Liver (tissue), 9 donors: ENCODE results near the gene MSI2. TPM values are rescaled to one million over a fixed set of nuclear protein-coding genes. Genes with fewer than 3 reads are reported as not detected.

Source experiments
- DNase-seq: peaks from one replicate; pipeline ENCODE4 v3.0.0-alpha.2; 2017; ENCODE audit warnings: low spot score
- H3K27ac ChIP-seq, 2 donors: one replicate each; pipeline ENCODE4 v1.7.0; 2013; ENCODE audit warnings: inconsistent platforms in 2 of 2, low read length in 2 of 2, control low read depth in 1 of 2, low read depth in 1 of 2, mild to moderate bottlenecking in 1 of 2
- H3K27me3 ChIP-seq, 4 donors: one replicate each; pipeline versions ENCODE4 v1.6.1 to v1.7.0; 2013; ENCODE audit warnings: low read length in 3 of 4, inconsistent platforms in 1 of 4, mild to moderate bottlenecking in 1 of 4, moderate library complexity in 1 of 4; ENCODE audit not compliant: control insufficient read depth in 4 of 4, insufficient read depth in 4 of 4
- H3K36me3 ChIP-seq, 4 donors: one replicate each; pipeline versions ENCODE4 v1.6.1 to v1.7.0; 2013; ENCODE audit warnings: low read length in 3 of 4, mild to moderate bottlenecking in 3 of 4, low read depth in 1 of 4, moderate library complexity in 1 of 4; ENCODE audit not compliant: control insufficient read depth in 4 of 4, insufficient read depth in 3 of 4
- H3K4me1 ChIP-seq, 4 donors: one replicate each; pipeline versions ENCODE4 v1.6.1 to v1.7.0; 2013; ENCODE audit warnings: low read length in 3 of 4, mild to moderate bottlenecking in 3 of 4, moderate library complexity in 1 of 4; ENCODE audit not compliant: control insufficient read depth in 4 of 4, insufficient read depth in 4 of 4
- H3K4me3 ChIP-seq, 3 donors: one replicate each; pipeline versions ENCODE4 v1.6.1 to v1.7.0; 2013; ENCODE audit warnings: low read length in 3 of 3, control low read depth in 1 of 3, low read depth in 1 of 3, mild to moderate bottlenecking in 1 of 3
- H3K9ac ChIP-seq, 2 donors: one replicate each; pipeline ENCODE4 v1.7.0; 2013; ENCODE audit warnings: low read length in 2 of 2, mild to moderate bottlenecking in 2 of 2, moderate library complexity in 2 of 2, control low read depth in 1 of 2, low read depth in 1 of 2
- H3K9me3 ChIP-seq, 4 donors: one replicate each; pipeline versions ENCODE4 v1.6.1 to v1.7.0; 2013; ENCODE audit warnings: low read length in 3 of 4; ENCODE audit not compliant: control insufficient read depth in 4 of 4
- EGR1 ChIP-seq, 2 donors: IDR thresholded peaks; 2 replicates each; pipeline ENCODE4 v1.6.1; 2016 to 2018; ENCODE audit warnings: antibody characterized with exemption in 2 of 2, low read depth in 2 of 2
- FOXA1 ChIP-seq: IDR thresholded peaks from 2 replicates; pipeline ENCODE4 v1.6.1; 2016; ENCODE audit warnings: antibody characterized with exemption
- FOXA2 ChIP-seq: IDR thresholded peaks from 2 replicates; pipeline ENCODE4 v1.6.1; 2016; ENCODE audit warnings: antibody characterized with exemption
- GABPA ChIP-seq, 2 donors: IDR thresholded peaks in 1 of 2; conservative IDR thresholded peaks in 1 of 2; 2 replicates each; pipeline ENCODE4 v1.6.1; 2016; ENCODE audit warnings: antibody characterized with exemption in 2 of 2, mild to moderate bottlenecking in 1 of 2, moderate library complexity in 1 of 2
- HNF4A ChIP-seq, 2 donors: conservative IDR thresholded peaks; 2 replicates each; pipeline ENCODE4 v1.6.1; 2016; ENCODE audit warnings: antibody characterized with exemption in 2 of 2, mild to moderate bottlenecking in 2 of 2
- HNF4G ChIP-seq: IDR thresholded peaks from 2 replicates; pipeline ENCODE4 v1.6.1; 2016; ENCODE audit warnings: antibody characterized with exemption
- JUND ChIP-seq, 2 donors: IDR thresholded peaks; 2 replicates each; pipeline ENCODE4 v1.6.1; 2016; ENCODE audit warnings: antibody characterized with exemption in 2 of 2
- NR2F2 ChIP-seq: IDR thresholded peaks from 2 replicates; pipeline ENCODE4 v1.6.1; 2016; ENCODE audit warnings: antibody characterized with exemption
- RAD21 ChIP-seq, 2 donors: IDR thresholded peaks; 2 replicates each; pipeline ENCODE4 v1.6.1; 2016; ENCODE audit warnings: antibody characterized with exemption in 2 of 2, mild to moderate bottlenecking in 2 of 2
- RXRA ChIP-seq, 2 donors: IDR thresholded peaks; 2 replicates each; pipeline ENCODE4 v1.6.1; 2017 to 2018; ENCODE audit warnings: antibody characterized with exemption in 2 of 2, mild to moderate bottlenecking in 1 of 2
- SP1 ChIP-seq: IDR thresholded peaks from 2 replicates; pipeline ENCODE4 v1.6.1; 2018; ENCODE audit warnings: antibody characterized with exemption, mild to moderate bottlenecking
- TAF1 ChIP-seq: conservative IDR thresholded peaks from 2 replicates; pipeline ENCODE4 v1.6.1; 2016; ENCODE audit warnings: antibody characterized with exemption, mild to moderate bottlenecking
- YY1 ChIP-seq: IDR thresholded peaks from 2 replicates; pipeline ENCODE4 v1.6.1; 2016; ENCODE audit warnings: antibody characterized with exemption, mild to moderate bottlenecking
- WGBS: extraction: QIAGEN DNeasy Blood & Tissue Kit; methylation state at CpG from one replicate; pipeline ENCODE4 v1.1.7; 2013; 5-methylcytosine and 5-hydroxymethylcytosine counted together
- polyA plus RNA-seq, 2 donors: library from polyadenylated mRNA; stranded (reverse) in 1 of 2; unstranded in 1 of 2; fragments of 200-250 nt in 1 of 2; fragments of >200 nt in 1 of 2; fragmentation: Nextera tagmentation in 1 of 2; extraction: Ambion mirVana in 1 of 2; gene quantifications; one replicate each; pipeline versions ENCODE4 v1.2.1 to v1.2.3, GENCODE V29; 2013 to 2015
- total RNA-seq, 2 donors: library from RNA; depleted of rRNA; stranded (reverse); fragments of >200 nt; gene quantifications; one replicate each; pipeline ENCODE4 v1.2.3, GENCODE V29; 2014
- TF ChIP-seq, protein P1 (sequence below): IDR thresholded peaks from 2 replicates; pipeline ENCODE4 v1.6.1; 2016; ENCODE audit warnings: antibody characterized with exemption
- TF ChIP-seq, protein P2 (sequence below): IDR thresholded peaks from 2 replicates; pipeline ENCODE4 v1.6.1; 2016; ENCODE audit warnings: antibody characterized with exemption, mild to moderate bottlenecking
- TF ChIP-seq, protein P3 (sequence below): IDR thresholded peaks from 2 replicates; pipeline ENCODE4 v1.6.1; 2016; ENCODE audit warnings: antibody characterized with exemption
- TF ChIP-seq, protein P4 (sequence below): fragments of 150-350 bp; IDR thresholded peaks from 2 replicates; pipeline ENCODE4 v1.5.1; 2017; ENCODE audit warnings: improper control_type of control experiment, low read depth, low read length; ENCODE audit not compliant: missing input control
- TF ChIP-seq, protein P5 (sequence below): IDR thresholded peaks from 2 replicates; pipeline ENCODE4 v1.6.1; 2016; ENCODE audit warnings: antibody characterized with exemption
- donor health status: healthy.
- donor health status: healthy.
- donor health status: healthy.
- donor health status: healthy.
- donor health status: healthy.

Gene MSI2
- total and polyA plus RNA-seq, 4 donors = 5.7 to 15.6 (median 9.2) TPM

DNA sequence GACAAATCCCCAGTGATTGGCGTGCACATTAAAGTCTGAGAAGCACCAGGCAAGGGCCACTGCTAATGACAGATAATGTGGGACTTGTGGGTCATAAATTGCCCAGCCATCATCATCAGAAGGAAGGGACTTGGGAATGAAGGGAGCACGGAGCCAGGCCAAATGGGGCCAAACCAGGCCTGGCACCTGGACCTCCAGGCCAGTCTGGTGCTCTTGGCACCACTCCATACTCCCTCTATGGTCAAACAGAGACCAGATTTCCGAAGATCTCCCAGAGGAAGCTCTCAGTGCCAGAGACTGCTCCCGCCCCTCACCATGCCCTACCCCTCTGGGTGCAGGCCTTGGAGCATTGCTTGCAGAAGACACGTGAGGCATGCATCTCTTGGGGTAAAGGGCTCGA, 346.6 kb downstream of the MSI2 start:
- Histone ChIP-seq H3K9ac (no peak overlapping the region), H3K4me3 (no peak overlapping the region), H3K4me1 (no peaks in the 10 kb centered on the region), H3K9me3 (no peaks in the 10 kb centered on the region), H3K27me3 (no peaks in the 10 kb centered on the region), H3K27ac (no peak overlapping the region), H3K36me3 (no peaks in the 10 kb centered on the region)
- WGBS = 95% methylated on average over 6 of the region's 6 CpGs
- DNase-seq = no peak
- TF ChIP-seq JUND (IDR thresholded peaks at IDR 0.05) (no peak), HNF4A (conservative IDR thresholded peaks at IDR 0.05) (no peak), FOXA2 (no peak), RXRA (IDR thresholded peaks at IDR 0.05) (no peak), SP1 (no peak)
- TF ChIP-seq, protein P1, sequence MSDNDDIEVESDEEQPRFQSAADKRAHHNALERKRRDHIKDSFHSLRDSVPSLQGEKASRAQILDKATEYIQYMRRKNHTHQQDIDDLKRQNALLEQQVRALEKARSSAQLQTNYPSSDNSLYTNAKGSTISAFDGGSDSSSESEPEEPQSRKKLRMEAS = no peak
- TF ChIP-seq, protein P2, sequence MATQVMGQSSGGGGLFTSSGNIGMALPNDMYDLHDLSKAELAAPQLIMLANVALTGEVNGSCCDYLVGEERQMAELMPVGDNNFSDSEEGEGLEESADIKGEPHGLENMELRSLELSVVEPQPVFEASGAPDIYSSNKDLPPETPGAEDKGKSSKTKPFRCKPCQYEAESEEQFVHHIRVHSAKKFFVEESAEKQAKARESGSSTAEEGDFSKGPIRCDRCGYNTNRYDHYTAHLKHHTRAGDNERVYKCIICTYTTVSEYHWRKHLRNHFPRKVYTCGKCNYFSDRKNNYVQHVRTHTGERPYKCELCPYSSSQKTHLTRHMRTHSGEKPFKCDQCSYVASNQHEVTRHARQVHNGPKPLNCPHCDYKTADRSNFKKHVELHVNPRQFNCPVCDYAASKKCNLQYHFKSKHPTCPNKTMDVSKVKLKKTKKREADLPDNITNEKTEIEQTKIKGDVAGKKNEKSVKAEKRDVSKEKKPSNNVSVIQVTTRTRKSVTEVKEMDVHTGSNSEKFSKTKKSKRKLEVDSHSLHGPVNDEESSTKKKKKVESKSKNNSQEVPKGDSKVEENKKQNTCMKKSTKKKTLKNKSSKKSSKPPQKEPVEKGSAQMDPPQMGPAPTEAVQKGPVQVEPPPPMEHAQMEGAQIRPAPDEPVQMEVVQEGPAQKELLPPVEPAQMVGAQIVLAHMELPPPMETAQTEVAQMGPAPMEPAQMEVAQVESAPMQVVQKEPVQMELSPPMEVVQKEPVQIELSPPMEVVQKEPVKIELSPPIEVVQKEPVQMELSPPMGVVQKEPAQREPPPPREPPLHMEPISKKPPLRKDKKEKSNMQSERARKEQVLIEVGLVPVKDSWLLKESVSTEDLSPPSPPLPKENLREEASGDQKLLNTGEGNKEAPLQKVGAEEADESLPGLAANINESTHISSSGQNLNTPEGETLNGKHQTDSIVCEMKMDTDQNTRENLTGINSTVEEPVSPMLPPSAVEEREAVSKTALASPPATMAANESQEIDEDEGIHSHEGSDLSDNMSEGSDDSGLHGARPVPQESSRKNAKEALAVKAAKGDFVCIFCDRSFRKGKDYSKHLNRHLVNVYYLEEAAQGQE = no peak

DNA sequence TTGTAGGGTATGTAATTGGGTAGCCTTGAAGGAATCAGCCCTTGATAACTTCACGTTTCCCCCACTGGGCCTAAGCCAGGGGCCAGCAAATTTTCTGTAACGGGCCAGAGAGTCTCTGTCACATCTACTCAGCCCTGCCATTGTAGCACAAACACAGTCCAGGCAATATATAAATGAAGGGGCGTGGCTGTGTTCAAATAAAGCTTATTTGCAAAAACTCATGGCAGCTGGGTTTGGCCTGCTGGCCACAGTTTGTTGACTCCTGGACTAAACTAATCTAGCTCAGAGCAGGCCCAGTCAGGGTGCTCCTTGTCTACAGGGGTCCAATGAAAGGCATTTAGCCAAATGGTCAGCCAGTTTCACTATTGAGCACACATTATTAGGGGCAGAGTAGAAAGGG, 347.2 kb downstream of the MSI2 start:
- Histone ChIP-seq H3K9ac (no peak overlapping the region), H3K27me3 (no peaks in the 10 kb centered on the region), H3K4me1 (no peaks in the 10 kb centered on the region), H3K9me3 (no peaks in the 10 kb centered on the region), H3K27ac (no peak overlapping the region), H3K36me3 (no peaks in the 10 kb centered on the region), H3K4me3 (no peak overlapping the region)
- TF ChIP-seq FOXA2 = no peak
- TF ChIP-seq JUND (IDR thresholded peaks at IDR 0.05) = no peak
- TF ChIP-seq, protein P2 = no peak
- TF ChIP-seq EGR1 (IDR thresholded peaks at IDR 0.05; ENCODE audit: low read depth in 2 of 2) = no peak
- TF ChIP-seq, protein P3, sequence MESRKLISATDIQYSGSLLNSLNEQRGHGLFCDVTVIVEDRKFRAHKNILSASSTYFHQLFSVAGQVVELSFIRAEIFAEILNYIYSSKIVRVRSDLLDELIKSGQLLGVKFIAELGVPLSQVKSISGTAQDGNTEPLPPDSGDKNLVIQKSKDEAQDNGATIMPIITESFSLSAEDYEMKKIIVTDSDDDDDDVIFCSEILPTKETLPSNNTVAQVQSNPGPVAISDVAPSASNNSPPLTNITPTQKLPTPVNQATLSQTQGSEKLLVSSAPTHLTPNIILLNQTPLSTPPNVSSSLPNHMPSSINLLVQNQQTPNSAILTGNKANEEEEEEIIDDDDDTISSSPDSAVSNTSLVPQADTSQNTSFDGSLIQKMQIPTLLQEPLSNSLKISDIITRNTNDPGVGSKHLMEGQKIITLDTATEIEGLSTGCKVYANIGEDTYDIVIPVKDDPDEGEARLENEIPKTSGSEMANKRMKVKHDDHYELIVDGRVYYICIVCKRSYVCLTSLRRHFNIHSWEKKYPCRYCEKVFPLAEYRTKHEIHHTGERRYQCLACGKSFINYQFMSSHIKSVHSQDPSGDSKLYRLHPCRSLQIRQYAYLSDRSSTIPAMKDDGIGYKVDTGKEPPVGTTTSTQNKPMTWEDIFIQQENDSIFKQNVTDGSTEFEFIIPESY = no peak
- no peak for TF ChIP-seq HNF4G
- TF ChIP-seq, protein P1 = no peak
- no peak for TF ChIP-seq SP1
- no peak for TF ChIP-seq HNF4A (conservative IDR thresholded peaks at IDR 0.05)
- TF ChIP-seq, protein P4, sequence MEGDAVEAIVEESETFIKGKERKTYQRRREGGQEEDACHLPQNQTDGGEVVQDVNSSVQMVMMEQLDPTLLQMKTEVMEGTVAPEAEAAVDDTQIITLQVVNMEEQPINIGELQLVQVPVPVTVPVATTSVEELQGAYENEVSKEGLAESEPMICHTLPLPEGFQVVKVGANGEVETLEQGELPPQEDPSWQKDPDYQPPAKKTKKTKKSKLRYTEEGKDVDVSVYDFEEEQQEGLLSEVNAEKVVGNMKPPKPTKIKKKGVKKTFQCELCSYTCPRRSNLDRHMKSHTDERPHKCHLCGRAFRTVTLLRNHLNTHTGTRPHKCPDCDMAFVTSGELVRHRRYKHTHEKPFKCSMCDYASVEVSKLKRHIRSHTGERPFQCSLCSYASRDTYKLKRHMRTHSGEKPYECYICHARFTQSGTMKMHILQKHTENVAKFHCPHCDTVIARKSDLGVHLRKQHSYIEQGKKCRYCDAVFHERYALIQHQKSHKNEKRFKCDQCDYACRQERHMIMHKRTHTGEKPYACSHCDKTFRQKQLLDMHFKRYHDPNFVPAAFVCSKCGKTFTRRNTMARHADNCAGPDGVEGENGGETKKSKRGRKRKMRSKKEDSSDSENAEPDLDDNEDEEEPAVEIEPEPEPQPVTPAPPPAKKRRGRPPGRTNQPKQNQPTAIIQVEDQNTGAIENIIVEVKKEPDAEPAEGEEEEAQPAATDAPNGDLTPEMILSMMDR = no peak
- TF ChIP-seq FOXA1 = no peak
- no peak for TF ChIP-seq NR2F2
- TF ChIP-seq YY1 = no peak
- no peak for TF ChIP-seq RAD21 (IDR thresholded peaks at IDR 0.05)
- TF ChIP-seq, protein P5, sequence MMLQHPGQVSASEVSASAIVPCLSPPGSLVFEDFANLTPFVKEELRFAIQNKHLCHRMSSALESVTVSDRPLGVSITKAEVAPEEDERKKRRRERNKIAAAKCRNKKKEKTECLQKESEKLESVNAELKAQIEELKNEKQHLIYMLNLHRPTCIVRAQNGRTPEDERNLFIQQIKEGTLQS = no peak
- TF ChIP-seq TAF1 = no peak
- TF ChIP-seq GABPA (IDR thresholded peaks at IDR 0.05 in 1 of 2, conservative IDR thresholded peaks at IDR 0.05 in 1 of 2) = no peak
- TF ChIP-seq RXRA (IDR thresholded peaks at IDR 0.05) = no peak
- DNase-seq = no peak
- 90% methylated on average over 3 of the region's 3 CpGs for WGBS
